Neural progenitor cell (in vitro differentiated cells): ENCODE results near the gene ELFN1. TPM values are rescaled to one million over a fixed set of nuclear protein-coding genes. Genes with fewer than 3 reads are reported as not detected.

Experiments
- DNase-seq: peaks from one replicate; pipeline ENCODE4 v3.0.0-alpha.2; 2016; ENCODE audit warnings: low spot score
- H2AFZ ChIP-seq: fragments of 200-600 bp; sonication (generic); replicated peaks from 2 replicates; pipeline ENCODE4 v1.6.1; 2016; ENCODE audit warnings: antibody characterized with exemption
- H3F3A ChIP-seq: fragments of 200-600 bp; sonication (generic); 2 replicates; pipeline ENCODE4 v1.6.1; 2016; ENCODE audit warnings: antibody characterized with exemption, low read depth
- H3K27ac ChIP-seq: fragments of 200-600 bp; sonication (generic); 2 replicates; pipeline ENCODE4 v1.5.1; 2016; ENCODE audit warnings: mild to moderate bottlenecking
- H3K27me3 ChIP-seq: fragments of 200-600 bp; sonication (generic); 2 replicates; pipeline ENCODE4 v1.6.1; 2016; ENCODE audit warnings: mild to moderate bottlenecking, moderate library complexity
- H3K36me3 ChIP-seq: fragments of 200-600 bp; sonication (generic); 2 replicates; pipeline ENCODE4 v1.5.1; 2016
- H3K4me1 ChIP-seq: fragments of 200-600 bp; sonication (generic); 2 replicates; pipeline ENCODE4 v1.6.1; 2016; ENCODE audit warnings: mixed run types
- H3K4me2 ChIP-seq: fragments of 200-600 bp; sonication (generic); 2 replicates; pipeline ENCODE4 v1.6.1; 2016
- H3K4me3 ChIP-seq: fragments of 200-600 bp; sonication (generic); 2 replicates; pipeline ENCODE4 v1.5.1; 2016
- H3K79me2 ChIP-seq: fragments of 200-600 bp; sonication (generic); 2 replicates; pipeline ENCODE4 v1.6.1; 2016; ENCODE audit warnings: low read depth
- H3K9ac ChIP-seq: fragments of 200-600 bp; sonication (generic); 2 replicates; pipeline ENCODE4 v1.6.1; 2016
- H3K9me3 ChIP-seq: fragments of 200-600 bp; sonication (generic); 2 replicates; pipeline ENCODE4 v1.5.1; 2016; ENCODE audit warnings: low read depth
- H4K20me1 ChIP-seq: fragments of 200-600 bp; sonication (generic); 2 replicates; pipeline ENCODE4 v1.6.1; 2016; ENCODE audit warnings: low read depth
- H3K27ac Mint-ChIP-seq: 3 replicates; pipeline ENCODE4 v1.8.0; 2021; ENCODE audit warnings: mixed read lengths
- H3K27me3 Mint-ChIP-seq: 2 replicates; pipeline ENCODE4 v1.8.0; 2022; ENCODE audit warnings: low read depth, mild to moderate bottlenecking, inconsistent platforms, moderate library complexity, mixed read lengths; ENCODE audit not compliant: insufficient read depth
- H3K36me3 Mint-ChIP-seq: 3 replicates; pipeline ENCODE4 v1.8.0; 2021; ENCODE audit warnings: mixed read lengths
- H3K4me1 Mint-ChIP-seq: 3 replicates; pipeline ENCODE4 v1.8.0; 2021; ENCODE audit warnings: mixed read lengths
- H3K4me3 Mint-ChIP-seq: 3 replicates; pipeline ENCODE4 v1.8.0; 2021; ENCODE audit warnings: mild to moderate bottlenecking, moderate library complexity, mixed read lengths
- H3K9me3 Mint-ChIP-seq: 3 replicates; pipeline ENCODE4 v1.8.0; 2020; ENCODE audit warnings: mixed read lengths
- EZH2 ChIP-seq: fragments of 200-600 bp; sonication (generic); IDR thresholded peaks from 2 replicates; pipeline ENCODE4 v1.6.1; 2017; ENCODE audit warnings: antibody characterized with exemption, mild to moderate bottlenecking, moderate library complexity
- EZH2phosphoT487 ChIP-seq: fragments of 200-600 bp; sonication (generic); IDR thresholded peaks from 2 replicates; pipeline ENCODE4 v1.6.1; 2017; ENCODE audit warnings: antibody characterized with exemption
- total RNA-seq: library from RNA; depleted of rRNA; stranded (reverse); fragments of >200 nt; gene quantifications from 2 replicates; pipeline ENCODE4 v1.2.3, GENCODE V29; 2015; ENCODE audit warnings: low replicate concordance
- TF ChIP-seq, protein P1 (sequence below): fragments of 200-600 bp; sonication (generic); IDR thresholded peaks from 2 replicates; pipeline ENCODE4 v1.5.1; 2017; ENCODE audit warnings: antibody characterized with exemption, mild to moderate bottlenecking

ELFN1 gene
- total RNA-seq, 1 donor from 2014 or later, result 2.2 TPM

DNA sequence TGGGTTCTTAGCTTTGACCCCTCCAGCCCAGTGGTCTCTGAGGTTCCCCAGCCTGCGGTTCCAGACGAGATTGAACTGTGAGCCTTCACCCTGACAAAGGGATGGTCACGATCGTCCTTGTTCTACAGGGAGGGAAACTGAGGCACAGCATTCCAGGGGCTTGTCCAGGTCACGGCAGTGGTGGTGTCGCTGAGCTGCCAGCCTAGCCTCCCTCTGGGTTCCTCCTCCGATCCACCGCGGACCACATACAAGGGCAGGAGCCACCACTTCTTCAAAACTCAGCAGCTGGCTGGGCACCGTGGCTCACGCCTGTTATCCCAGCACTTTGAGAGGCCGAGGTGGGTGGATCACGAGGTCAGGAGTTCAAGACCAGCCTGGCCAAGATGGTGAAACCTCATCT lies 35.8 kb downstream of the ELFN1 start:
- no peak overlapping the region for H3K4me3 Mint-ChIP-seq
- peaks cover 9% of the 10 kb centered on the region for H3K4me1 Mint-ChIP-seq
- H3K9me3 Mint-ChIP-seq, result peaks cover 27% of the 10 kb centered on the region
- H3K36me3 Mint-ChIP-seq, result peaks cover 26% of the 10 kb centered on the region
- H3K79me2 ChIP-seq, result no peaks in the 10 kb centered on the region
- H3K4me2 ChIP-seq, result no peak overlapping the region
- peaks cover 16% of the 10 kb centered on the region for H3F3A ChIP-seq
- no peak overlapping the region for H2AFZ ChIP-seq
- H3K36me3 ChIP-seq, result no peaks in the 10 kb centered on the region
- no peaks in the 10 kb centered on the region for H3K27me3 Mint-ChIP-seq
- no peak overlapping the region for H3K27ac ChIP-seq
- no peak overlapping the region for H3K4me3 ChIP-seq
- peaks cover 21% of the 10 kb centered on the region for H4K20me1 ChIP-seq
- peaks cover 5% of the 10 kb centered on the region for H3K4me1 ChIP-seq
- DNase-seq, result no peak
- peaks cover 8% of the 10 kb centered on the region for H3K27me3 ChIP-seq
- H3K27ac Mint-ChIP-seq, result no peak overlapping the region
- H3K9ac ChIP-seq, result no peak overlapping the region
- peaks cover 6% of the 10 kb centered on the region for H3K9me3 ChIP-seq
- TF ChIP-seq, protein P1, sequence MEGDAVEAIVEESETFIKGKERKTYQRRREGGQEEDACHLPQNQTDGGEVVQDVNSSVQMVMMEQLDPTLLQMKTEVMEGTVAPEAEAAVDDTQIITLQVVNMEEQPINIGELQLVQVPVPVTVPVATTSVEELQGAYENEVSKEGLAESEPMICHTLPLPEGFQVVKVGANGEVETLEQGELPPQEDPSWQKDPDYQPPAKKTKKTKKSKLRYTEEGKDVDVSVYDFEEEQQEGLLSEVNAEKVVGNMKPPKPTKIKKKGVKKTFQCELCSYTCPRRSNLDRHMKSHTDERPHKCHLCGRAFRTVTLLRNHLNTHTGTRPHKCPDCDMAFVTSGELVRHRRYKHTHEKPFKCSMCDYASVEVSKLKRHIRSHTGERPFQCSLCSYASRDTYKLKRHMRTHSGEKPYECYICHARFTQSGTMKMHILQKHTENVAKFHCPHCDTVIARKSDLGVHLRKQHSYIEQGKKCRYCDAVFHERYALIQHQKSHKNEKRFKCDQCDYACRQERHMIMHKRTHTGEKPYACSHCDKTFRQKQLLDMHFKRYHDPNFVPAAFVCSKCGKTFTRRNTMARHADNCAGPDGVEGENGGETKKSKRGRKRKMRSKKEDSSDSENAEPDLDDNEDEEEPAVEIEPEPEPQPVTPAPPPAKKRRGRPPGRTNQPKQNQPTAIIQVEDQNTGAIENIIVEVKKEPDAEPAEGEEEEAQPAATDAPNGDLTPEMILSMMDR, result no peak
- TF ChIP-seq EZH2 (no peak), EZH2phosphoT487 (no peak)

DNA sequence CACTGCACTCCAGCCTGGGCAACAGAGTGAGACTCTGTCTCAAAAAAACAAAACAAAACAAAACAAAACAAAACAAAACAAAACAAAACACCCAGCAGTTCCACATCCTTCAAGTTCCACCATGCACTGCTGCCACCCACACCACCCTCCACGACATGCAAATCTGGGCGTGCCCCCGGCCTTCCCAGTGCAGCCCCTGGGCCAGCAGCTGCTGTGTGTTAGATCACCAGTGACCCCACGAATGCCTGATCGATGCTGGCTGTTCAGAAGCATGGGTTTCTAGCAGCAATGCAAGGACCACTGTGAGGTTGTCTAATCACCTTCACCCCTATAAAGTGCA lies 36.3 kb downstream of the ELFN1 start:
- peaks cover 8% of the 10 kb centered on the region for H3K27me3 ChIP-seq
- peaks cover 16% of the 10 kb centered on the region for H3F3A ChIP-seq
- Mint-ChIP-seq H3K4me1 (peaks cover 9% of the 10 kb centered on the region), H3K36me3 (peaks cover 25% of the 10 kb centered on the region), H3K9me3 (peaks cover 27% of the 10 kb centered on the region), H3K4me3 (no peak overlapping the region), H3K27me3 (no peaks in the 10 kb centered on the region), H3K27ac (peak overlapping the region; percentile 29)
- no peak for DNase-seq
- no peak overlapping the region for H3K4me2 ChIP-seq
- no peaks in the 10 kb centered on the region for H3K79me2 ChIP-seq
- no peaks in the 10 kb centered on the region for H3K36me3 ChIP-seq
- no peak overlapping the region for H3K27ac ChIP-seq
- H4K20me1 ChIP-seq, result peaks cover 21% of the 10 kb centered on the region
- H3K9me3 ChIP-seq, result peaks cover 6% of the 10 kb centered on the region
- peaks cover 5% of the 10 kb centered on the region for H3K4me1 ChIP-seq
- H2AFZ ChIP-seq, result no peak overlapping the region
- no peak overlapping the region for H3K4me3 ChIP-seq
- H3K9ac ChIP-seq, result no peak overlapping the region
- TF ChIP-seq, protein P1, result no peak
- TF ChIP-seq EZH2, result no peak
- no peak for TF ChIP-seq EZH2phosphoT487

DNA sequence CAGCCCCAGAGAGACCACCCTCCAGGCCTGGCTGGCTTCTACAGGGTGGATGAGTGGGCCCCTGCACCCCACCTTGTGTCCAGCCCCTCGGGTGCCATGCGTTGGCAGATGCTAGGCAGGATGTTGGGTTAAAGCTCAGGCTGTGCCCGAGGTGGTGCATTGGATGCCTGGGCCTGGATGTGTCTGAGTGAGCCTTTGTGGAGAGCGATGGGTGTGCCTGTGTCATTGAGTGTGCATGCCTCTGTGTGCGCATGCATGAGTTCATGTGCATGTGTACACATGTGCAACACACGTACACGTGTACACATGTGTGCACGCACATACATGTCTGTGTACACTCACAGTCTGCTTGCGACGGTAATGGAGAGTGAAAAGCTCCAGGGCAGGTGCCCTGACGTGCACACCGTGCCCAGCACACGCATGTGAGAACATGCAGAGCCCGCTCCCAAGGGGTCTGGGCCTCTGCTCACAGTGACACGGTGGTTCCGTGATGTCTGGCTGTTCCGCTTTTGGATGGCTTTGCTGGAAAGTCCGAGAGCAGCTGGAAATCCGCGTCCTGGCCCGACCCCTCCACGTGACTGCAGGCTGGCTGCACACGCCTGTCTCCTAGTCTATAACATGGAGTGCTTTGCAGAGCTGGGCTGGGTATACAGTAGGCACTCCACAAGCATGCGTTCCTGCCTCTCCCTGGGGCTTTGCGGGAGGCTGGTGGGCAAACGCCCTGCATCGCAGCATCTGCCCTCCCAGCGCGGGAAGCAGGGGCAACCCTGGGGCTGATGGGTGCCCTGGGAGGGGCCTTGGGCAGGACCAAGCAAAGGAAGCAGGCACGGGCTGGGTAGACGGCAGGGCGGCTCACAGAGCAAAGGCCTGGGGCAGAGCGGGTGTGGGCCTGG lies 36.9 kb downstream of the ELFN1 start:
- peaks cover 5% of the 10 kb centered on the region for H3K4me1 ChIP-seq

More for the DNA sequence above, 36.9 kb downstream of the ELFN1 start:
- peaks cover 8% of the 10 kb centered on the region for H3K27me3 ChIP-seq
- no peak overlapping the region for H3K4me2 ChIP-seq
- H3K9me3 ChIP-seq, result peaks cover 6% of the 10 kb centered on the region
- peaks cover 24% of the 10 kb centered on the region for H3K9me3 Mint-ChIP-seq
- no peaks in the 10 kb centered on the region for H3K79me2 ChIP-seq
- peaks cover 16% of the 10 kb centered on the region for H3F3A ChIP-seq
- H3K4me1 Mint-ChIP-seq, result peaks cover 9% of the 10 kb centered on the region
- no peak for TF ChIP-seq EZH2phosphoT487
- TF ChIP-seq, protein P1, result no peak
- no peak for TF ChIP-seq EZH2
- H3K36me3 Mint-ChIP-seq, result peaks cover 22% of the 10 kb centered on the region
- peak overlapping the region; percentile 29 for H3K27ac Mint-ChIP-seq
- no peak overlapping the region for H3K4me3 ChIP-seq
- no peaks in the 10 kb centered on the region for H3K27me3 Mint-ChIP-seq
- H3K9ac ChIP-seq, result no peak overlapping the region
- no peak overlapping the region for H3K4me3 Mint-ChIP-seq
- peaks cover 21% of the 10 kb centered on the region for H4K20me1 ChIP-seq
- H3K27ac ChIP-seq, result no peak overlapping the region
- no peak overlapping the region for H2AFZ ChIP-seq
- no peaks in the 10 kb centered on the region for H3K36me3 ChIP-seq
- DNase-seq, result no peak
